Activated T-cell treated with anti-CD3 and anti-CD28 coated beads for 24 hours (primary cell): ENCODE measurements around the gene GSDME.

Experiments
- DNase-seq: peaks from one replicate; pipeline ENCODE4 v3.0.0-alpha.2; 2020; ENCODE audit warnings: low read depth

Gene GSDME

DNA sequence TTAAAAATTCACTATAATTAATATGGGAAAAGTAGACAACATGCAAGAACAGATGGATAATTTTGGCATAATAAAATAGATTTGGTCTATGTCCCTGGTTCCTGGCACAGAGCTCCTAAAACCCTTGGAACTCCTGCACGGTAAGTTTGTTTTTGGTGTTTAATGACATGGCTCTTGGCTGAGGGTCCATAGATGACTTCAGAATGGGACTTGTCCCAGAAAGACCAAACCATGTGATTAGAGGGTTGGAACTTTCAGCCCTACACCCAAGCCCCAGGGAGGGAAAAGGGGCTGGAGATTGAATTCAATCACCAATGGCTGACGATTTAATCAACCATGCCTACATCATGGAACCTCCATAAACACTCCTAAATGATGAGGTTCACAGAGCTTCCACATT is 12.6 kb upstream of the GSDME start:
- DNase-seq: no peak

- DNase-seq: no peak
These were observed 12.0 kb upstream of the GSDME start for GRCh38 chr7:24769014-24769830.

DNA sequence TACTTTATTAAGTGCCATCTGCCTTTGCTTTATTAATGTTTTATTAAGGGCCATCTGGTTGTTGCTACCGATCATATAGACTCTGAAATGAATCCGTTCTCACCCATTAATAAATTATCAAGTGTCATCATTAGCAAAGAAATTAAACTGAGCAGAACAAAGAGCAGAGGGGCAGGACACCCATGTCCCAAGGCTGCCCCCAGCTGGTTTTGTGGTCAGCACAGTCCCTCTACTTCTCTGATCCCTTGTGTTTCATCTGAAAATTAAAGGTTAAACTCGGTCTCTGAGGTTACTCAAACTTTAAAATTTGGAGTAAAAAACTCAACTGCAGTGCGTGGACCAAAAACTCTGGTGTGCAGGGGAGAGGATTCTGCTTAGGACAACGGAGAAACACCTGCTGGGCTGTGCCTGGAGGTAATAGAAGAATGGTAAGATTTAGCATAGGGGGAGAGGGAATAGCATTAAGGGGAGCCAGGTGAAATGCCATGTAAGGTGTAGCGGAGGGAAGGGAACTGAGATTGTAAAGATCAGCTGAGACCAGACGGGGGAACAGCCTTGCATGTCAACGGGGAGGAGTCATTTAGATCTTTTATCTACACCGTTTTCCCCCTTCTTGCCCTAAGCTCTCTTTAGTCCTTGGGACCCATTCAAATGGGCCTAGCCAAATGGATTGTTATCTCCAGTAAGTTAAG is 10.8 kb upstream of the GSDME start:
- DNase-seq: no peak

GRCh38 chr7:24764972-24765744 is 7.9 kb upstream of the GSDME start:
- DNase-seq: no peak

DNA sequence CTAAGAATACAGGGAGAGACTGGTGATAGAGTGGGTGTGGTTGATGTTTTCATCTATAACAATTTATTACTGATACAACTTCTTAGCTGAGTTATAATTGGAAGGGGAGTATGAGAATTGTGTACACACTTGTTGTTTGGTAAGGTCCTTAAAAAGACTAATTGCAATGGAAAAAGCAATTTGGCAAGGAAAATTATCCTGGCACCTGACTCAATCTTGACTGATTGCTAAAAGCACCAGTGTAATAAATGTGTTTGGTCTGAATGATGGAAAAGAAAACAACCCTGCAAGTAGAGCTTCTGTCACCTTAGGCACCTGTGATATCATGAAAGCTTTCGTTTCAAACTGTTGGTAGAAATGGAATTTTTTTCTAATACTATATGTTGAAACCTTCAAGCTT is 6.7 kb upstream of the GSDME start:
- DNase-seq: no peak

GRCh38 chr7:24763303-24763901 is 6.1 kb upstream of the GSDME start:
- DNase-seq: no peak

DNA sequence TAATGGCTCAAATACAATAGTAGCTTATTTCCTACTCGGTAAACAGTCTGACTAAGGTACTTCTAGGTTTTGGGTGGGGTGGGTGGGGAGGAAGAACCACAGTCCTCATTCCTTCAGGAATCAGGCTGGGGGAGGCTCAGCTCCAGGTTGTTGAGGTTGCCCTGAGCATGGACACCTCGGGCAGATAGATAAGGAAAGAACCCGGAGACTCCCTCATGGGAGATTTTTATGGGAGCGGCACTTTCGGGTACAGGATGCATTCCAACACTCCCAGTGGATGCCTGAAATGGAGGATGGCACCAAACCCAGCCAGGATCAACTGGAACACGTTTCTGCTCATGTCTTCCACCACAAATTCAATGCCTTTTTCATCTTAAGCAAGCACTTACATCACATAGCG is 5.5 kb upstream of the GSDME start:
- DNase-seq: no peak

GRCh38 chr7:24760968-24761367 is 3.7 kb upstream of the GSDME start:
- DNase-seq: no peak

GRCh38 chr7:24756545-24757352 is 515 bp downstream of the GSDME start:
- no peak for DNase-seq

- no peak for DNase-seq
These were observed 1.5 kb downstream of the GSDME start for GRCh38 chr7:24755541-24756407.

DNA sequence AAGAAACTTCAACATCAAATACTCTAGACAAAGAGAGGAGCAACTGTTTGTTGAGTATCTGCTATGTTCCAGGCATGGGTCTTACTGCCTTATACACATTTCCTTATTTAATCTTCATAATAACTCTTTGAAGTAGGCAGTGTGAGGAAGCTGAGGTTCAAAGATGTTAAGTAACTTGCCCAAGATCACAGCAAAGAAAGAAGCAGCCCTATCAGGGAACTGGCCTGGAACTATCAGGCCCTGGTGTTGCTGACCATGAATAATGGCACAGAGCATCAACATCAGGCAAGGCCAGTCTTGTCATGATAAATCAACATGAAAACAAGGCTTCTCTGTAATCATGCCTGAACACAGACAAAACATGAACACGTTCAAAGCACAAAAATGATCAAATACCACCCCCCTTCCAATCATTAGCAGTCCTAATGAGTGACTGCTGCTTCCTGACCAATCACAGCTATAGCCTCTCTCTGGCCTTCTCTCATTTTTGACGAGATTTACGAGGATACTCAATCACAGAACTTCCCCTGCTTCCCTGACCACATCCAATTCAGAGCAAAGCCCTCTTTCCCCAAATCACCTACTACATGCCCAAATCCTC is 2.3 kb downstream of the GSDME start:
- DNase-seq: no peak

- DNase-seq: no peak
These were observed 5.0 kb downstream of the GSDME start for GRCh38 chr7:24752073-24752800.

- DNase-seq: no peak
These were observed 5.8 kb downstream of the GSDME start for GRCh38 chr7:24751484-24751883.

DNA sequence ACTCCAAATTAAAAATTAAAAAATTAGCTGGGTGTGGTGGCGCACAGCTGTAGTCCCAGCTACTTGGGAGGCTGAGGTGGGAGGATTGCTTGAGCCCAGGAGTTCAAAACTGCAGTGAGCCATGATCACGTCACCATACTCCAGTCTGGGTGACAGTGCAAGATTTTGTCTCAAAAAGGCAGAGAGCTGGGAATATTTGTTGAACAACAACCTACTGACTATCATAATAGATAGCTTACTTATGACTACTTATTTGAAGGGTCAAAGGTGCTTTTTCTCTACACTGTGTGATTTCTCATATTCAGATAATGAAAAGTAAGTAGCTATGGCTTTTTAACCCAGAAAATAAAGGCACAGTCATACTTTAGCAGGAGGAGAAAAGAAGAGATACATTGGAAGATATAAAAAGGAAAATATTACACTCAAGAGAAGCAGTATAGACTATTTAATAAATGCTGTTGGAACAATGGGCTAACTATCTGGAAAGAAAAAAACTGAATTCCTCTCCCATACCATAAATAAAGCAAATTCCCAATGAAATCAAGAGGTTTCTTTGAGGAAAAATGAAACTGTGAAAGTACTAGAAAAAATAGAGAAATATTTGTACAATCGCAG is 6.7 kb downstream of the GSDME start:
- DNase-seq: no peak

GRCh38 chr7:24748521-24748920 is 8.7 kb downstream of the GSDME start:
- no peak for DNase-seq

- DNase-seq: no peak
These were observed 11.9 kb downstream of the GSDME start for GRCh38 chr7:24745355-24745754.

DNA sequence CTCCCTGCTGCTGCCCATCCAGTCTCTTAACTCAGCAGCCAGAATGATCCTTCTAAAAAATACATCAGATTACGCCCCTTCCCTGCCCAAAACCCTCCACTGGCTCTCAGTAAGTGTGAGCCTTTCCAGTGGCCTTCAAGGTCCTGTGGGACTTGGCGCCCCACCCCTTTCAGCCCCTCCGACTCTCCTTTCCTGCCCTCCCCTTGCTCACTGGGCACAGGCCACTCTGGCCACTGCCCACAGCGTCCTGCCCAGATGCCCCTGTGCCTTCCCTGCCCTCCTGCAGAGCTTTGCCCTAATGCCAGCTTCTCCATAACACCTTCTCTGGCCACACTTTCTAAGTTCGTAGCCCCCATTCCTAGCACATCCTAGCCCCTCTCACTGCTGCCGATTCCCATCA is 13.8 kb downstream of the GSDME start:
- no peak for DNase-seq

DNA sequence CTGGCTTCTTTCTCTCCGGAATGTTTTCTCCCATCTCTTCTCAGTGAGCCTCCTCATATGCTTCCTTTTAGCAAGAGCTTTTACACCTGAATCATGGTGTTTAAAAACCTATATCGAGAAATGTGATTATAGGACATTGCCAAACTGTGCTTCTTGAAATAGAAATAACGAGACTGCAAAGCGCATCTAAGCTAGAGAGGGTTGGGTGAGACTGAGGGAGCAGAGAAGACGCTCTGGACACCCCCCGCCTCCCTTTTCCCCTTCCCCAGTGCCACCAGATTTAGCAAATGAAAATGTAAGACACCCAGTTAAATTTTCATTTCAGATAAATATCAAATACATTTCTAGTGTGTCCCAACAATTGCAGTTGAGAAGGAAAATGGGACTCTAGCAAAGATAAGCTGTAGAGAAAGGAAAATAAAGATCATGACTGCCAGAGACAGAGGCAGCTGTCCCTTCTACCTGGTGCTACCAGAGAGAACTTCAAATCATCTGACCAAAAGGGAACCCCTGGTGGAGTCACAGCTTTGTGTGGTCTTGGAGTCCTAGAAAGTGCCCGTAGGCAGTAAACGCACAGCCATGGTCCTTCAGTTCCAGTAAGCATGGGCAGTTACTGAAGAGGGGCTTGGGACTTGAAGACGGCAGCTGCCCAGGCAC is 14.6 kb downstream of the GSDME start:
- no peak for DNase-seq
